Mammary epithelial cell (primary cell): ENCODE data around the gene GRID1.

Source experiments
- EZH2 ChIP-seq: IDR thresholded peaks from 2 replicates; pipeline ENCODE4 v1.6.1; 2012; ENCODE audit warnings: low read length, inconsistent platforms, borderline replicate concordance
- TF ChIP-seq, protein P1 (sequence below), 2 donors: IDR thresholded peaks in 1 of 2; conservative IDR thresholded peaks in 1 of 2; 2 replicates each; pipeline ENCODE4 v1.5.1; 2011 to 2012; ENCODE audit warnings: inconsistent platforms in 2 of 2, low read length in 2 of 2, mild to moderate bottlenecking in 2 of 2, control low read depth in 1 of 2, low read depth in 1 of 2; ENCODE audit not compliant: insufficient read depth in 1 of 2; ENCODE audit errors: extremely low read depth in 1 of 2

- TF ChIP-seq, protein P1, sequence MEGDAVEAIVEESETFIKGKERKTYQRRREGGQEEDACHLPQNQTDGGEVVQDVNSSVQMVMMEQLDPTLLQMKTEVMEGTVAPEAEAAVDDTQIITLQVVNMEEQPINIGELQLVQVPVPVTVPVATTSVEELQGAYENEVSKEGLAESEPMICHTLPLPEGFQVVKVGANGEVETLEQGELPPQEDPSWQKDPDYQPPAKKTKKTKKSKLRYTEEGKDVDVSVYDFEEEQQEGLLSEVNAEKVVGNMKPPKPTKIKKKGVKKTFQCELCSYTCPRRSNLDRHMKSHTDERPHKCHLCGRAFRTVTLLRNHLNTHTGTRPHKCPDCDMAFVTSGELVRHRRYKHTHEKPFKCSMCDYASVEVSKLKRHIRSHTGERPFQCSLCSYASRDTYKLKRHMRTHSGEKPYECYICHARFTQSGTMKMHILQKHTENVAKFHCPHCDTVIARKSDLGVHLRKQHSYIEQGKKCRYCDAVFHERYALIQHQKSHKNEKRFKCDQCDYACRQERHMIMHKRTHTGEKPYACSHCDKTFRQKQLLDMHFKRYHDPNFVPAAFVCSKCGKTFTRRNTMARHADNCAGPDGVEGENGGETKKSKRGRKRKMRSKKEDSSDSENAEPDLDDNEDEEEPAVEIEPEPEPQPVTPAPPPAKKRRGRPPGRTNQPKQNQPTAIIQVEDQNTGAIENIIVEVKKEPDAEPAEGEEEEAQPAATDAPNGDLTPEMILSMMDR (conservative IDR thresholded peaks at IDR 0.05 in 1 of 2, IDR thresholded peaks at IDR 0.05 in 1 of 2; ENCODE audit: extremely low read depth in 1 of 2, insufficient read depth in 1 of 2, low read depth in 1 of 2, low read length in 2 of 2): no peak
- no peak for TF ChIP-seq EZH2
Observed at GRCh38 chr10:86022906-86023305, 343.7 kb downstream of the GRID1 start.
